SKM-1 (cell line): ENCODE results near the gene GRIN2D.

Experiments used
- DNase-seq: peaks from one replicate; lab custom pipeline; 2025; ENCODE audit not compliant: unreplicated experiment; lab: John Stamatoyannopoulos, UW

Gene GRIN2D

GRCh38 chr19:48393559-48394330 lies at the start of gene GRIN2D:
Gene GRIN2D, plus strand, starts transcription at chr19:48393668. Its CDS starts 4,725 bp downstream, at chr19:48398393.
- DNase-seq: no peak

DNA sequence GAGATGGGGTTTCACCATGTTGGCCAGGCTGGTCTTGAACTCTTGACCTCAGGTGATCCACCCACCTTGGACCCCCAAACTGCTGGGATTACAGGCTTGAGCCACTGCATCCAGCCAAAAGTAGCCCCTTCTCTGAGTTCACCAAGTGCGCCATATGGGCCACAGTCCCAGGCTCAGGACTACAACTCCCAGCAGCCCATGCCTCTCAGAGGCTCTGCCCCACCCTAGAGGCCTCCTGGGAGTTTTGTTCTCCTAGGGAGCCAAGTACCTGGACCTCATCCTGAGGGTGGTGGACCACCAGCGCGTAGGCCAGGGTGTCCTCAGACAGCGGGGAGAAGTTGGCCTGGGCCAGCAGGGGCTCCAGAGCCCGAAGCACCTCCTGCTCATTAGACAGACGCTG lies 48.6 kb upstream of the GRIN2D start:
- DNase-seq: no peak

GRCh38 chr19:48346191-48346590 lies 47.3 kb upstream of the GRIN2D start:
- DNase-seq: no peak

GRCh38 chr19:48348045-48348444 lies 45.4 kb upstream of the GRIN2D start:
- no peak for DNase-seq

GRCh38 chr19:48348737-48349136 lies 44.7 kb upstream of the GRIN2D start:
- DNase-seq: no peak

- no peak for DNase-seq
Observed at GRCh38 chr19:48350856-48351255, 42.6 kb upstream of the GRIN2D start.

DNA sequence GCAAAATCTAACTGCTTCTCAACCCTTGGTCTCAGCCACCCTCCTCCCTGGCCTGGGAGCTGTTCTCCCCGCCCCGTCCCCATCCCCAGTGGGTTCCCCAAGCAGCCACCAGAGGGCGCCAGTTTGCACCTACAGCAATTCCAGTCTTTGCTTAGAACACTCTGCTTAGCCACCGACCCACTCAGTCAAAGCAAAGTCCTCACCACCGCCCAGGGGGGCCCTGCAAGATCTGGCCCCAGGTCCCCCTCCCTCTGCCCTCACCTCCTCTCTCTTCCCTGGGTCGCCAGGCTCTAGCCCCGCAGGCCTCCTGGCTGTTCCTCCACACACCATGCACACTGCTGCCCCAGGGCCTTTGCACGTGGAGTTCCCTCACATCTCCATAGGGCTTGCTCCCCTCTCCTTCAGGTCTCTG lies 42.1 kb upstream of the GRIN2D start:
- no peak for DNase-seq

GRCh38 chr19:48353677-48354076 lies 39.8 kb upstream of the GRIN2D start:
- no peak for DNase-seq

GRCh38 chr19:48354332-48354992 lies 39.0 kb upstream of the GRIN2D start:
- DNase-seq: no peak

DNA sequence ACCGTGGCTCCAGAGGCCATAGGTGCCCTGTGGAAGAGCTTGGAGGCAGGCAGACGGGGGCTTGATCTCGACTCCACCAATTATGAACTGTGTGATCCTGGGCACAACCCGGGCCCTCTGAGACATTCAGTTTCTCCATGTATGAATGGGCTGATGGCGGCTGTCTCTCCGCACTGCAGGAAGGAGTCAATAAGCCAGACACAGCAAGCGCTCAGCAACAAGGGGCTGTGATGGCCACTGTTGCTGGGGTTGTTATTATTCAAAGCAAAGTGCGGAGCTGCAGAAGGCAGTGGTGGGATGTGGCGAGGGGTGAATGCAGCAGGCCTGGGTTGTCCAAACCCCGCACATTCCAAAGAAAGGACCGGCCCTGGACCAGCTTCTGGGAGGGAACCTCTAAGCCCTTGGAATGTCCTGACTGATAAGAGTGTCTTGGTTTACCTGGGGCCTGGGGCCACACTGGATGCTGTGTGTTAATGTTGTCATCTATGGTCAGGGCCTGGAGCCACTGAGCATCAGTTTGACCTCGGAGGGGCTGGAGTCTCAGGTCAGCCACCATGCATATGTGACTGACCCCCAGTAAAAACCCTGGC lies 38.0 kb upstream of the GRIN2D start:
- DNase-seq: no peak

DNA sequence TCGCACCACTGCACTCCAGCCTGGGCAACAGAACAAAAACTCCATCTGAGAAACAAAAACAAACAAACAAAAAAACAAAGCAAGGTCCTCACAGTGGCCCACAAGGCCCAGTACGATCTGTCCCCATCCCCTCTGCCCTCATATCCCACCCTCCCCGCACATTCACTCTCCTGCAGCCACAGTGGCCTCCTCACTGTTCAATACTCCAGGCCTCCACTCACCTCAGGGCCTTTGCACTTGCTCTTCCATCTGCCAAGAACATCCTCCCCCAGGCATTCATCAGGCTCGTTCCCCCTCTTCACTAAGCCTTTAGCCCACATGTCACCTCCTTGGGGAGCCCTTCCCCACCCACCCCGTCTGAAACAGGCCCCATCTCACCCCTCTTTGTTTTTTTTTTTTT lies 34.3 kb upstream of the GRIN2D start:
- DNase-seq: no peak

- DNase-seq: no peak
Observed at GRCh38 chr19:48361912-48362311, 31.6 kb upstream of the GRIN2D start.

GRCh38 chr19:48362716-48363499 lies 30.6 kb upstream of the GRIN2D start:
- peak; percentile 29 for DNase-seq

- no peak for DNase-seq
Observed at GRCh38 chr19:48363500-48363809, 30.0 kb upstream of the GRIN2D start.

GRCh38 chr19:48363810-48364597 lies 29.5 kb upstream of the GRIN2D start, which contains the start of the genes SYNGR4 and TMEM143:
Gene SYNGR4, plus strand, starts transcription at chr19:48364367. Its CDS starts 1,476 bp downstream, at chr19:48365843.
Gene TMEM143, minus strand, starts transcription at chr19:48363940. Its CDS starts 20 bp downstream, at chr19:48363920.
- DNase-seq: peak; percentile 92

GRCh38 chr19:48364598-48365348 lies 28.7 kb upstream of the GRIN2D start:
- no peak for DNase-seq

GRCh38 chr19:48365602-48366001 lies 27.9 kb upstream of the GRIN2D start:
- DNase-seq: no peak

DNA sequence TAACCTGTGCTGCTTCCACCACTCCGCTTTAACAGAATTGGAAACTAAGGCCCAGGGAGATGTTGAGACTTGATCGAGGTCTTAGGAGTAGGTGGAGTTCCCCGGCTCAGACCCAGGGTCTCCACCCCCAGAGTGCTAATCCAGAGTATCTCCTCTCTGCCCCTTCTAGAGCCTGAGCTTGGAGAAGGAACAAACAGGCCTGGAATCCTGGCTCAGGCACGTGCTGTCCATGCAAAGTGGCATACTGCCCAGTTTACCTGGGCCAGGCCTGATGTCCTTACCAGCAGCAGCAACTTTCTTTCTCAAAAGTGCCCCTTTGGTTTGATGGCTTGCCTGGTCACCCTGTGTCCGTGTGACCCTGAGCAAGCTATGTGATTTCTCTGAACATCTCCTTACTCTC lies 25.6 kb upstream of the GRIN2D start:
- DNase-seq: no peak

DNA sequence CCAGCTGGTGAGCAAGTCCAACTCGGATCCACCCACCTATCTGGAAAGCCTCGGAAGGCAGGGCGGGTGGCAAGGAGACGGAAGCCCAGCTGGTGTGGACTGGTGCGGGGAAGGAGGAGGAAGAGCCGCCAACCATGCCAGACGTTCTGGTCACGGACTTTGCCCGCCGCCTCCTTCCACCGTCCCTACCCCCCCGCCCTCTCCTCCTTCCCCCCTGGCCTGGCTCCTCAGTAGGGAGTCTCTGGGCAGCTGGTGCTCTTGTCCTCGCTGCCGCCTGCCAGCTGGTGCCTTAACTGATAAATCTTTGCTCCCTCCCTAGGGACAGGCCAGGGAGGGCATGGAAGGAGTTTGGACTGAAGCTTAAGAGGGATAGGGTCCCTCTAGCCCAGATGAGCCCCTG lies 24.5 kb upstream of the GRIN2D start:
- DNase-seq: no peak

- no peak for DNase-seq
Observed at GRCh38 chr19:48370955-48371354, 22.5 kb upstream of the GRIN2D start.
